Stomach (tissue), 4 donors: ENCODE measurements around the gene CADM2.

Experiments
- POLR2A ChIP-seq, 4 donors: fragments of 450-650 bp; IDR thresholded peaks; one replicate each; pipeline ENCODE4 v1.6.1; 2016; ENCODE audit warnings: antibody characterized with exemption in 4 of 4, control low read depth in 2 of 4, mild to moderate bottlenecking in 1 of 4, moderate library complexity in 1 of 4
- POLR2AphosphoS5 ChIP-seq, 3 donors: sonication (generic); formaldehyde crosslinking; IDR thresholded peaks; one replicate each; pipeline ENCODE4 v1.6.1; 2016; ENCODE audit warnings: antibody characterized with exemption in 3 of 3
- TF ChIP-seq, protein P1 (sequence below), 7 experiments: fragments of 450-650 bp in 4 of 7; fragments of 200-600 bp in 3 of 7; sonication (generic) in 3 of 7; IDR thresholded peaks; one replicate each; pipeline ENCODE4 v1.5.1; 2016 to 2019; ENCODE audit warnings: antibody characterized with exemption in 7 of 7, control low read depth in 2 of 7, mild to moderate bottlenecking in 1 of 7

GRCh38 chr3:86046436-86047136 lies 1087.8 kb downstream of the CADM2 start:
- TF ChIP-seq, protein P1, sequence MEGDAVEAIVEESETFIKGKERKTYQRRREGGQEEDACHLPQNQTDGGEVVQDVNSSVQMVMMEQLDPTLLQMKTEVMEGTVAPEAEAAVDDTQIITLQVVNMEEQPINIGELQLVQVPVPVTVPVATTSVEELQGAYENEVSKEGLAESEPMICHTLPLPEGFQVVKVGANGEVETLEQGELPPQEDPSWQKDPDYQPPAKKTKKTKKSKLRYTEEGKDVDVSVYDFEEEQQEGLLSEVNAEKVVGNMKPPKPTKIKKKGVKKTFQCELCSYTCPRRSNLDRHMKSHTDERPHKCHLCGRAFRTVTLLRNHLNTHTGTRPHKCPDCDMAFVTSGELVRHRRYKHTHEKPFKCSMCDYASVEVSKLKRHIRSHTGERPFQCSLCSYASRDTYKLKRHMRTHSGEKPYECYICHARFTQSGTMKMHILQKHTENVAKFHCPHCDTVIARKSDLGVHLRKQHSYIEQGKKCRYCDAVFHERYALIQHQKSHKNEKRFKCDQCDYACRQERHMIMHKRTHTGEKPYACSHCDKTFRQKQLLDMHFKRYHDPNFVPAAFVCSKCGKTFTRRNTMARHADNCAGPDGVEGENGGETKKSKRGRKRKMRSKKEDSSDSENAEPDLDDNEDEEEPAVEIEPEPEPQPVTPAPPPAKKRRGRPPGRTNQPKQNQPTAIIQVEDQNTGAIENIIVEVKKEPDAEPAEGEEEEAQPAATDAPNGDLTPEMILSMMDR (IDR thresholded peaks at IDR 0.05): no peak
- TF ChIP-seq POLR2AphosphoS5 (IDR thresholded peaks at IDR 0.05) (no peak), POLR2A (IDR thresholded peaks at IDR 0.05) (no peak)
